ENCODE measurements around the gene DACH1. TPM values are rescaled to one million over a fixed set of nuclear protein-coding genes. Genes with fewer than 3 reads are reported as not detected.

Gene DACH1
- polyA plus RNA-seq, 3 donors = 0.03 to 0.69 (median 0.26) TPM

- no peaks in the 10 kb centered on the region for H3K27me3 ChIP-seq (ENCODE audit: control insufficient read depth in 2 of 2, insufficient read depth in 2 of 2, low read length in 2 of 2)
- Mint-ChIP-seq H3K4me1 (peaks cover 12% of the 10 kb centered on the region), H3K36me3 (no peaks in the 10 kb centered on the region), H3K4me3 (no peak overlapping the region), H3K27ac (no peak overlapping the region), H3K9me3 (no peaks in the 10 kb centered on the region), H3K27me3 (ENCODE audit: low read depth in 3 of 3) (peaks cover 0 to 4% (median 0%) of the 10 kb centered on the region in 3 donors)
- no peak for TF ChIP-seq CTCF (IDR thresholded peaks at IDR 0.05)
- intact Hi-C loops (cut with micrococcal nuclease) = no loop called here
- H3K9me3 ChIP-seq (replicated peaks in 1 of 2; ENCODE audit: control insufficient read depth in 1 of 2, insufficient read depth in 1 of 2, low read length in 2 of 2) = no peaks in the 10 kb centered on the region
- no peaks in the 10 kb centered on the region for H3K36me3 ChIP-seq (replicated peaks in 1 of 2; ENCODE audit: control insufficient read depth in 1 of 2, insufficient read depth in 2 of 2, low read length in 2 of 2)
- no peak overlapping the region for H3K9ac ChIP-seq (ENCODE audit: insufficient read depth, low read length, poor library complexity, severe bottlenecking)
- H3K79me2 ChIP-seq (ENCODE audit: insufficient read depth, low read length) = no peaks in the 10 kb centered on the region
- H3K4me2 ChIP-seq (replicated peaks; ENCODE audit: extremely low read depth, low read length, poor library complexity, severe bottlenecking) = no peak overlapping the region
- no peak overlapping the region for H3K4me3 ChIP-seq (replicated peaks in 1 of 3; ENCODE audit: low read depth in 2 of 3, low read length in 3 of 3)
- H3K4me1 ChIP-seq (ENCODE audit: control insufficient read depth in 1 of 2, insufficient read depth in 2 of 2, low read length in 2 of 2) = peaks cover 3 to 5% of the 10 kb centered on the region in 2 donors
- H2AFZ ChIP-seq (ENCODE audit: insufficient read depth, low read depth, low read length, poor library complexity, severe bottlenecking) = peak overlapping the region; percentile 2
- no peaks in the 10 kb centered on the region for H4K20me1 ChIP-seq (ENCODE audit: insufficient read depth, low read length)
- no peak overlapping the region for H3K27ac ChIP-seq (ENCODE audit: low read depth in 1 of 2, low read length in 2 of 2)
- WGBS (ENCODE audit: insufficient coverage) = 79% methylated on average over 1 of the region's 2 CpGs
- DNase-seq = no peak
These were observed 9.7 kb upstream of the DACH1 start for GRCh38 chr13:71876648-71877255.

DNA sequence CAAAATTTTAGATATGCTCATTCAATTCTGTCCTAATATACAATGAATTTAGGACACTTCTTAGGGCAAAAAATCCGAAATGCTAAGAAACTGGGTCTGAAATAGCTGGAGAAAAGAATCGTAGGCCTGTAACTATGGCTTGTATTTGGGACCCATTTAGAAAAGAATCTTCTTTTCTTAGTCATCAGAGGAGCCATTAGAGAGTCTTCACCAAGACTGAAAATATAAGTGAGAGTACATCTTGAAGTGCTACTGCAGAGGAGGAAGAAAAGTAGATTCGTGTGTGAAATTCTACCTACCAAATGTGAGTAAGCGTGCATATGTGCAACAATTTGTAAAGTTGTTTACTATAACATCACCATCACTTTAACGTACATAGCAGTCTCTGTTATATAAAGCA lies 8.8 kb upstream of the DACH1 start:
- no peaks in the 10 kb centered on the region for H3K36me3 ChIP-seq (replicated peaks in 1 of 2; ENCODE audit: control insufficient read depth in 1 of 2, insufficient read depth in 2 of 2, low read length in 2 of 2)
- H3K9me3 ChIP-seq (replicated peaks in 1 of 2; ENCODE audit: control insufficient read depth in 1 of 2, insufficient read depth in 1 of 2, low read length in 2 of 2) = no peaks in the 10 kb centered on the region
- no peak for DNase-seq
- Mint-ChIP-seq H3K4me3 (no peak overlapping the region), H3K36me3 (no peaks in the 10 kb centered on the region), H3K27ac (no peak overlapping the region), H3K4me1 (peaks cover 12% of the 10 kb centered on the region), H3K27me3 (ENCODE audit: low read depth in 3 of 3) (peaks cover 0 to 4% (median 0%) of the 10 kb centered on the region in 3 donors), H3K9me3 (no peaks in the 10 kb centered on the region)
- H3K4me2 ChIP-seq (replicated peaks; ENCODE audit: extremely low read depth, low read length, poor library complexity, severe bottlenecking) = no peak overlapping the region
- TF ChIP-seq CTCF (IDR thresholded peaks at IDR 0.05) = no peak
- intact Hi-C loops (cut with micrococcal nuclease) = no loop called here
- peaks cover 3 to 5% of the 10 kb centered on the region in 2 donors for H3K4me1 ChIP-seq (ENCODE audit: control insufficient read depth in 1 of 2, insufficient read depth in 2 of 2, low read length in 2 of 2)
- no peaks in the 10 kb centered on the region for H4K20me1 ChIP-seq (ENCODE audit: insufficient read depth, low read length)
- no peak overlapping the region for H3K27ac ChIP-seq (ENCODE audit: low read depth in 1 of 2, low read length in 2 of 2)
- H3K27me3 ChIP-seq (ENCODE audit: control insufficient read depth in 2 of 2, insufficient read depth in 2 of 2, low read length in 2 of 2) = no peaks in the 10 kb centered on the region
- H2AFZ ChIP-seq (ENCODE audit: insufficient read depth, low read depth, low read length, poor library complexity, severe bottlenecking) = no peak overlapping the region
- WGBS (ENCODE audit: insufficient coverage) = no CpG with 5 or more reads among the region's 5 CpGs
- no peak overlapping the region for H3K4me3 ChIP-seq (replicated peaks in 1 of 3; ENCODE audit: low read depth in 2 of 3, low read length in 3 of 3)
- H3K9ac ChIP-seq (ENCODE audit: insufficient read depth, low read length, poor library complexity, severe bottlenecking) = no peak overlapping the region
- H3K79me2 ChIP-seq (ENCODE audit: insufficient read depth, low read length) = no peaks in the 10 kb centered on the region

Data from CD14-positive monocyte (primary cell).